Neural cell (in vitro differentiated cells): Measurements from ENCODE around the gene STRBP. TPM values are rescaled to one million over a fixed set of nuclear protein-coding genes. Genes with fewer than 3 reads are reported as not detected.

Experiments
- H2AFZ ChIP-seq: fragments of 200-600, 300-800 bp; sonication (generic), shearing (Covaris generic); 2 replicates; pipeline ENCODE4 v1.6.0; 2014; ENCODE audit warnings: low read depth, mild to moderate bottlenecking, antibody characterized with exemption, low read length, moderate library complexity
- H3F3A ChIP-seq: fragments of 200-600 bp; shearing (Covaris generic); 2 replicates; pipeline ENCODE4 v1.6.1; 2016; ENCODE audit warnings: mild to moderate bottlenecking, moderate library complexity, mixed read lengths, antibody characterized with exemption, low read length; ENCODE audit not compliant: insufficient read depth, poor library complexity, severe bottlenecking
- H3K27ac ChIP-seq: fragments of 200-600, 300-800 bp; sonication (generic), shearing (Covaris generic); 2 replicates; pipeline ENCODE4 v1.5.1; 2014; ENCODE audit warnings: mild to moderate bottlenecking, low read length, moderate library complexity
- H3K27me3 ChIP-seq: fragments of 300-800, 200-600 bp; sonication (generic), shearing (Covaris generic); 2 replicates; pipeline ENCODE4 v1.6.0; 2014; ENCODE audit warnings: mild to moderate bottlenecking, low read depth, low read length, moderate library complexity; ENCODE audit not compliant: insufficient read depth
- H3K36me3 ChIP-seq: fragments of 300-800, 200-600 bp; sonication (generic), shearing (Covaris generic); 2 replicates; pipeline ENCODE4 v1.5.1; 2014; ENCODE audit warnings: mild to moderate bottlenecking, antibody characterized with exemption, low read length, moderate library complexity; ENCODE audit not compliant: insufficient read depth
- H3K4me2 ChIP-seq: fragments of 300-800, 200-600 bp; sonication (generic), shearing (Covaris generic); 2 replicates; pipeline ENCODE4 v1.6.0; 2014; ENCODE audit warnings: mild to moderate bottlenecking, low read length
- H3K4me3 ChIP-seq: fragments of 300-800, 200-600 bp; sonication (generic), shearing (Covaris generic); 2 replicates; pipeline ENCODE4 v1.5.1; 2014; ENCODE audit warnings: mild to moderate bottlenecking, low read length, moderate library complexity
- H3K79me2 ChIP-seq: fragments of 200-600 bp; shearing (Covaris generic); replicated peaks from 2 replicates; pipeline ENCODE4 v1.6.0; 2014; ENCODE audit warnings: mild to moderate bottlenecking, low read length, moderate library complexity; ENCODE audit not compliant: insufficient read depth
- H3K9ac ChIP-seq: fragments of 300-800, 200-600 bp; sonication (generic), shearing (Covaris generic); 2 replicates; pipeline ENCODE4 v1.6.1; 2016; ENCODE audit warnings: mild to moderate bottlenecking, low read length, mixed read lengths
- H3K9me2 ChIP-seq: fragments of 200-600 bp; shearing (Covaris generic); 2 replicates; pipeline ENCODE4 v1.6.1; 2016; ENCODE audit warnings: mild to moderate bottlenecking, low read length, mixed read lengths; ENCODE audit not compliant: insufficient read depth
- H3K9me3 ChIP-seq: fragments of 200-600, 300-800 bp; sonication (generic), shearing (Covaris generic); 2 replicates; pipeline ENCODE4 v1.6.1; 2016; ENCODE audit warnings: mild to moderate bottlenecking, mixed run types, low read length, moderate library complexity, mixed read lengths
- H4K20me1 ChIP-seq: fragments of 200-600 bp; shearing (Covaris generic); 2 replicates; pipeline ENCODE4 v1.6.1; 2016; ENCODE audit warnings: mild to moderate bottlenecking, mixed run types; ENCODE audit not compliant: insufficient read depth
- CTCF ChIP-seq: fragments of 450-650 bp; IDR thresholded peaks from 2 replicates; pipeline ENCODE4 v1.5.1; 2014; ENCODE audit warnings: antibody characterized with exemption, mild to moderate bottlenecking, moderate library complexity; ENCODE audit not compliant: poor library complexity, severe bottlenecking
- EP300 ChIP-seq: fragments of 450-650 bp; conservative IDR thresholded peaks from 2 replicates; pipeline ENCODE4 v1.6.1; 2014; ENCODE audit warnings: antibody characterized with exemption, mild to moderate bottlenecking, moderate library complexity; ENCODE audit not compliant: poor library complexity, severe bottlenecking
- EZH2 ChIP-seq: fragments of 200-600, 300-800 bp; shearing (Covaris generic), sonication (generic); IDR thresholded peaks from 2 replicates; pipeline ENCODE4 v1.6.1; 2014; ENCODE audit warnings: antibody characterized with exemption, low read length, borderline replicate concordance, mild to moderate bottlenecking; ENCODE audit not compliant: insufficient read depth, poor library complexity, severe bottlenecking
- MXI1 ChIP-seq: fragments of 450-650 bp; conservative IDR thresholded peaks from 2 replicates; pipeline ENCODE4 v1.6.1; 2014; ENCODE audit warnings: antibody characterized with exemption, mild to moderate bottlenecking; ENCODE audit not compliant: poor library complexity, severe bottlenecking
- POLR2AphosphoS5 ChIP-seq: IDR thresholded peaks from 2 replicates; pipeline ENCODE4 v1.6.1; 2012
- RAD21 ChIP-seq: fragments of 450-650 bp; conservative IDR thresholded peaks from 2 replicates; pipeline ENCODE4 v1.6.1; 2014; ENCODE audit warnings: antibody characterized with exemption, mild to moderate bottlenecking, moderate library complexity
- SMC3 ChIP-seq: fragments of 450-650 bp; conservative IDR thresholded peaks from 2 replicates; pipeline ENCODE4 v1.6.1; 2014; ENCODE audit warnings: antibody characterized with exemption, mild to moderate bottlenecking, moderate library complexity; ENCODE audit not compliant: poor library complexity
- TAF1 ChIP-seq: IDR thresholded peaks from 2 replicates; pipeline ENCODE4 v1.6.1; 2012; ENCODE audit warnings: low read depth
- polyA plus RNA-seq: library from polyadenylated mRNA; depleted of rRNA; stranded (reverse); fragments of >200 nt; gene quantifications from 2 replicates; pipeline ENCODE4 v1.2.3, GENCODE V29; 2014
- TF ChIP-seq, protein P1 (sequence below): IDR thresholded peaks from 2 replicates; pipeline ENCODE4 v1.6.1; 2012; ENCODE audit warnings: borderline replicate concordance

Gene STRBP
- polyA plus RNA-seq, 1 donor from 2014 or later: 64.6 TPM

GRCh38 chr9:123208626-123209174 is 59.7 kb downstream of the STRBP start:
- no peak overlapping the region for H3K9ac ChIP-seq
- no peaks in the 10 kb centered on the region for H3K9me2 ChIP-seq
- H3K9me3 ChIP-seq: no peaks in the 10 kb centered on the region
- H4K20me1 ChIP-seq: no peaks in the 10 kb centered on the region
- no peak overlapping the region for H3K27ac ChIP-seq
- no peak overlapping the region for H2AFZ ChIP-seq
- no peak overlapping the region for H3K4me2 ChIP-seq
- no peaks in the 10 kb centered on the region for H3K36me3 ChIP-seq
- no peak overlapping the region for H3K4me3 ChIP-seq
- no peaks in the 10 kb centered on the region for H3F3A ChIP-seq
- no peaks in the 10 kb centered on the region for H3K27me3 ChIP-seq
- peaks cover 2% of the 10 kb centered on the region for H3K79me2 ChIP-seq
- TF ChIP-seq RAD21: no peak
- no peak for TF ChIP-seq EP300
- no peak for TF ChIP-seq MXI1
- no peak for TF ChIP-seq SMC3
- TF ChIP-seq EZH2: no peak
- no peak for TF ChIP-seq CTCF
- no peak for TF ChIP-seq POLR2AphosphoS5
- no peak for TF ChIP-seq TAF1
- TF ChIP-seq, protein P1, sequence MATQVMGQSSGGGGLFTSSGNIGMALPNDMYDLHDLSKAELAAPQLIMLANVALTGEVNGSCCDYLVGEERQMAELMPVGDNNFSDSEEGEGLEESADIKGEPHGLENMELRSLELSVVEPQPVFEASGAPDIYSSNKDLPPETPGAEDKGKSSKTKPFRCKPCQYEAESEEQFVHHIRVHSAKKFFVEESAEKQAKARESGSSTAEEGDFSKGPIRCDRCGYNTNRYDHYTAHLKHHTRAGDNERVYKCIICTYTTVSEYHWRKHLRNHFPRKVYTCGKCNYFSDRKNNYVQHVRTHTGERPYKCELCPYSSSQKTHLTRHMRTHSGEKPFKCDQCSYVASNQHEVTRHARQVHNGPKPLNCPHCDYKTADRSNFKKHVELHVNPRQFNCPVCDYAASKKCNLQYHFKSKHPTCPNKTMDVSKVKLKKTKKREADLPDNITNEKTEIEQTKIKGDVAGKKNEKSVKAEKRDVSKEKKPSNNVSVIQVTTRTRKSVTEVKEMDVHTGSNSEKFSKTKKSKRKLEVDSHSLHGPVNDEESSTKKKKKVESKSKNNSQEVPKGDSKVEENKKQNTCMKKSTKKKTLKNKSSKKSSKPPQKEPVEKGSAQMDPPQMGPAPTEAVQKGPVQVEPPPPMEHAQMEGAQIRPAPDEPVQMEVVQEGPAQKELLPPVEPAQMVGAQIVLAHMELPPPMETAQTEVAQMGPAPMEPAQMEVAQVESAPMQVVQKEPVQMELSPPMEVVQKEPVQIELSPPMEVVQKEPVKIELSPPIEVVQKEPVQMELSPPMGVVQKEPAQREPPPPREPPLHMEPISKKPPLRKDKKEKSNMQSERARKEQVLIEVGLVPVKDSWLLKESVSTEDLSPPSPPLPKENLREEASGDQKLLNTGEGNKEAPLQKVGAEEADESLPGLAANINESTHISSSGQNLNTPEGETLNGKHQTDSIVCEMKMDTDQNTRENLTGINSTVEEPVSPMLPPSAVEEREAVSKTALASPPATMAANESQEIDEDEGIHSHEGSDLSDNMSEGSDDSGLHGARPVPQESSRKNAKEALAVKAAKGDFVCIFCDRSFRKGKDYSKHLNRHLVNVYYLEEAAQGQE: no peak

DNA sequence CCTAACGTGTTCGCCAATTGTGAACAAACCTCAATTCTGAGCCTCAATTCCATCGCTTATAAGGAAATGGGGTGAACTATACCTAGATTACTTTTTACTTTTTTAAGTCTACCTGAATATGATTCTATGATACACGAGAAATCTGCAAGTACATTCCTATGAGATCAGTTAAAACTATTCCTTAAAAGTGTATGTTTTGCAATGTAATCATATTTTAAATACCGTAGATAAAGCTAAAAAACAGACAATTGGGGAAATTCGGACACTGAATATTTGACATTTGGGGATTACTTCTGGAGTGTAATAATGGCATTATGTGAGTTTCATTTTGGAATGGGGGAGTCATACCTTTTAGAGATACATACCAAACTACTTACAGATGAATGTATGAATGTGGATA is 62.3 kb downstream of the STRBP start:
- H3K9me3 ChIP-seq: no peaks in the 10 kb centered on the region
- no peaks in the 10 kb centered on the region for H3K9me2 ChIP-seq
- H3K36me3 ChIP-seq: no peaks in the 10 kb centered on the region
- H3K79me2 ChIP-seq: peaks cover 2% of the 10 kb centered on the region
- no peak overlapping the region for H3K4me2 ChIP-seq
- H3F3A ChIP-seq: no peaks in the 10 kb centered on the region
- no peak overlapping the region for H3K4me3 ChIP-seq
- no peak overlapping the region for H3K9ac ChIP-seq
- H4K20me1 ChIP-seq: no peaks in the 10 kb centered on the region
- H3K27ac ChIP-seq: no peak overlapping the region
- TF ChIP-seq MXI1 (no peak), CTCF (no peak), TAF1 (no peak), RAD21 (no peak), SMC3 (no peak), EP300 (no peak), POLR2AphosphoS5 (no peak), EZH2 (no peak)
- TF ChIP-seq, protein P1: no peak
- H3K27me3 ChIP-seq: no peaks in the 10 kb centered on the region
- H2AFZ ChIP-seq: no peak overlapping the region
